H9 (cell line): ENCODE measurements around the gene PLRG1. TPM values are rescaled to one million over a fixed set of nuclear protein-coding genes. Genes with fewer than 3 reads are reported as not detected.
A peak's percentile ranks its signal among the peaks of the same experiment; 100 is the strongest.
"Not testable (repeated sequence)": the region's sequence is repeated elsewhere in the genome, so short reads cannot be mapped to it uniquely, and the experiment has no call there.

Source experiments
- DNase-seq: peaks from one replicate; pipeline ENCODE4 v3.0.0-alpha.2; 2017
- H2AFZ ChIP-seq: one replicate; pipeline ENCODE4 v1.6.1; 2013; ENCODE audit warnings: mild to moderate bottlenecking, low read length, control low read depth, moderate library complexity
- H2AK5ac ChIP-seq: 2 replicates; pipeline ENCODE4 v1.6.1; 2013; ENCODE audit warnings: low read length, control low read depth, mixed read lengths; ENCODE audit not compliant: insufficient read length
- H2BK120ac ChIP-seq: one replicate; pipeline ENCODE4 v1.6.1; 2013; ENCODE audit warnings: low read depth, mild to moderate bottlenecking, low read length, control low read depth, inconsistent platforms; ENCODE audit not compliant: poor library complexity, severe bottlenecking
- H2BK12ac ChIP-seq: 2 replicates; pipeline ENCODE4 v1.6.1; 2013; ENCODE audit warnings: low read length, control low read depth, mixed read lengths, low read depth; ENCODE audit not compliant: insufficient read length
- H2BK15ac ChIP-seq: 2 replicates; pipeline ENCODE4 v1.6.1; 2013; ENCODE audit warnings: low read depth, low read length, control low read depth
- H2BK20ac ChIP-seq: one replicate; pipeline ENCODE4 v1.6.1; 2013; ENCODE audit warnings: low read depth, mild to moderate bottlenecking, low read length, control low read depth, inconsistent platforms; ENCODE audit not compliant: poor library complexity, severe bottlenecking
- H2BK5ac ChIP-seq: 2 replicates; pipeline ENCODE4 v1.6.1; 2013; ENCODE audit warnings: low read length, control low read depth, mixed read lengths; ENCODE audit not compliant: insufficient read length
- H3K14ac ChIP-seq: 2 replicates; pipeline ENCODE4 v1.6.1; 2013; ENCODE audit warnings: low read length, control low read depth; ENCODE audit not compliant: insufficient read depth
- H3K18ac ChIP-seq: 2 replicates; pipeline ENCODE4 v1.6.1; 2013; ENCODE audit warnings: low read depth, mild to moderate bottlenecking, mixed read lengths, low read length, control low read depth; ENCODE audit not compliant: insufficient read length
- H3K23ac ChIP-seq: 2 replicates; pipeline ENCODE4 v1.6.1; 2013; ENCODE audit warnings: low read length, control low read depth, mixed read lengths, low read depth; ENCODE audit not compliant: insufficient read length
- H3K23me2 ChIP-seq: 2 replicates; pipeline ENCODE4 v1.6.1; 2013; ENCODE audit warnings: low read depth, mild to moderate bottlenecking, mixed read lengths, low read length, control low read depth; ENCODE audit not compliant: insufficient read length, poor library complexity, severe bottlenecking
- H3K27ac ChIP-seq: 2 replicates; pipeline ENCODE4 v1.5.1; 2013; ENCODE audit warnings: low read length, control low read depth, mixed read lengths, low read depth; ENCODE audit not compliant: insufficient read length
- H3K27me3 ChIP-seq: 2 replicates; pipeline ENCODE4 v1.6.1; 2013; ENCODE audit warnings: low read length, control low read depth, inconsistent platforms; ENCODE audit not compliant: insufficient read depth
- H3K4ac ChIP-seq: 2 replicates; pipeline ENCODE4 v1.6.1; 2013; ENCODE audit warnings: low read depth, mild to moderate bottlenecking, control low read depth, inconsistent platforms, low read length, moderate library complexity
- H3K4me1 ChIP-seq: 2 replicates; pipeline ENCODE4 v1.6.1; 2013; ENCODE audit warnings: low read length, control low read depth, inconsistent platforms; ENCODE audit not compliant: insufficient read depth
- H3K4me2 ChIP-seq: 2 replicates; pipeline ENCODE4 v1.6.1; 2013; ENCODE audit warnings: low read length, control low read depth, mixed read lengths; ENCODE audit not compliant: insufficient read length, insufficient read depth
- H3K56ac ChIP-seq: 2 replicates; pipeline ENCODE4 v1.6.1; 2013; ENCODE audit warnings: low read depth, mild to moderate bottlenecking, mixed read lengths, low read length, control low read depth; ENCODE audit not compliant: insufficient read length
- H3K79me1 ChIP-seq: 2 replicates; pipeline ENCODE4 v1.6.1; 2013; ENCODE audit warnings: low read depth, mild to moderate bottlenecking, moderate library complexity, low read length, control low read depth, inconsistent platforms; ENCODE audit not compliant: insufficient read depth, poor library complexity, severe bottlenecking
- H3K79me2 ChIP-seq: 2 replicates; pipeline ENCODE4 v1.6.1; 2013; ENCODE audit warnings: low read length, control low read depth, inconsistent platforms; ENCODE audit not compliant: insufficient read depth
- H3K9ac ChIP-seq: 2 replicates; pipeline ENCODE4 v1.6.1; 2013; ENCODE audit warnings: low read length, control low read depth, mixed read lengths; ENCODE audit not compliant: insufficient read length; ENCODE audit errors: extremely low read depth
- H3K9me3 ChIP-seq: one replicate; pipeline ENCODE4 v1.6.1; 2013; ENCODE audit warnings: low read depth, low read length, inconsistent platforms; ENCODE audit not compliant: control insufficient read depth
- H3T11ph ChIP-seq: one replicate; pipeline ENCODE4 v1.6.1; 2013; ENCODE audit warnings: mild to moderate bottlenecking, low read length, control low read depth, inconsistent platforms
- H4K20me1 ChIP-seq: one replicate; pipeline ENCODE4 v1.6.1; 2013; ENCODE audit not compliant: control insufficient read depth, insufficient read length, insufficient read depth
- H4K5ac ChIP-seq: 2 replicates; pipeline ENCODE4 v1.6.1; 2013; ENCODE audit warnings: low read depth, mild to moderate bottlenecking, mixed read lengths, low read length, control low read depth; ENCODE audit not compliant: insufficient read length
- H4K8ac ChIP-seq: replicated peaks from 2 replicates; pipeline ENCODE4 v1.6.1; 2013; ENCODE audit warnings: low read length, control low read depth, mixed read lengths, low read depth; ENCODE audit not compliant: insufficient read length
- H4K91ac ChIP-seq: 2 replicates; pipeline ENCODE4 v1.6.1; 2013; ENCODE audit warnings: low read depth, mild to moderate bottlenecking, moderate library complexity, mixed read lengths, low read length, control low read depth; ENCODE audit not compliant: insufficient read length
- H3K27ac Mint-ChIP-seq, 3 experiments: 2 replicates in 2 of 3; 3 replicates in 1 of 3; pipeline ENCODE4 v1.8.0; 2020 to 2021; ENCODE audit warnings: mixed read lengths in 3 of 3, mild to moderate bottlenecking in 1 of 3, moderate library complexity in 1 of 3
- H3K27me3 Mint-ChIP-seq: 2 replicates; pipeline ENCODE4 v1.8.0; 2021; ENCODE audit warnings: low read depth, mild to moderate bottlenecking, moderate library complexity, mixed read lengths
- H3K36me3 Mint-ChIP-seq, 3 experiments: 2 replicates in 2 of 3; 3 replicates in 1 of 3; pipeline ENCODE4 v1.8.0; 2020 to 2021; ENCODE audit warnings: low read depth in 3 of 3, mixed read lengths in 3 of 3; ENCODE audit not compliant: insufficient read depth in 1 of 3
- H3K4me1 Mint-ChIP-seq, 2 experiments: 2 replicates each; pipeline ENCODE4 v1.8.0; 2020; ENCODE audit warnings: mixed read lengths in 2 of 2
- H3K4me3 Mint-ChIP-seq, 2 experiments: 2 replicates in 1 of 2; 3 replicates in 1 of 2; pipeline ENCODE4 v1.8.0; 2020 to 2021; ENCODE audit warnings: mild to moderate bottlenecking in 2 of 2, mixed read lengths in 2 of 2, moderate library complexity in 1 of 2
- H3K9me3 Mint-ChIP-seq, 2 experiments: 2 replicates in 1 of 2; 3 replicates in 1 of 2; pipeline ENCODE4 v1.8.0; 2020; ENCODE audit warnings: mild to moderate bottlenecking in 2 of 2, mixed read lengths in 2 of 2, moderate library complexity in 1 of 2
- WGBS: extraction: QIAGEN DNeasy Blood & Tissue Kit; methylation state at CpG from one replicate; pipeline ENCODE4 v1.1.7; 2013; ENCODE audit warnings: missing lambda C conversion rate, low lambda C conversion rate, mixed read lengths; ENCODE audit not compliant: insufficient read length; ENCODE audit errors: extremely low coverage; 5-methylcytosine and 5-hydroxymethylcytosine counted together
- total RNA-seq: library from RNA; stranded (reverse); gene quantifications from 2 replicates; pipeline ENCODE4 v1.2.1, GENCODE V29; 2021
- TF ChIP-seq, protein P1 (sequence below): fragments of 200-600 bp; sonication (generic); conservative IDR thresholded peaks from 3 replicates; pipeline ENCODE4 v1.8.0; 2021; ENCODE audit warnings: antibody characterized with exemption, mild to moderate bottlenecking

Gene PLRG1
- total RNA-seq, 1 experiment from 2014 or later, result 113 TPM

DNA sequence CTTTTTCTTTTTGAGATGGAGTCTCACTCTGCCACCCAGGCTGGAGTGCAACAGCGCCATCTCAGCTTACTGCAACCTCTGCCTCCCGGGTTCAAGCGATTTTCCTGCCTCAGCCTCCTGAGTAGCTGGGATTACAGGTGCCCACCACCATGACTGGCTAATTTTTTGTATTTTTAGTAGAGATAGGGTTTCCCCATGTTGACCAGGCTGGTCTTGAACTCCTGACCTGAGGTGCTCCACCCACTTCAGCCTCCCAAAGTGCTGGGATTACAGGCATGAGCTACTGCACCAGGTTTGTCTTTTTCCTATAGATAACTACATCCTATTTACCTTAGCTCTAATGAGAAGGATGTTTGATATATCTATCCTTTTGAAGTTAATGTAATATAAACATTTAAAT lies 44.1 kb upstream of the PLRG1 start:
- H3K4me2 ChIP-seq, H3K27ac ChIP-seq, H4K91ac ChIP-seq, H4K5ac ChIP-seq, H2BK15ac ChIP-seq, H2BK5ac ChIP-seq, H3K27me3 ChIP-seq, H4K20me1 ChIP-seq, H3K4ac ChIP-seq, H3K79me1 ChIP-seq, H3T11ph ChIP-seq, H3K23ac ChIP-seq, H3K27ac Mint-ChIP-seq, H3K9me3 Mint-ChIP-seq, H2BK120ac ChIP-seq, H3K14ac ChIP-seq, H3K36me3 Mint-ChIP-seq, H3K4me1 ChIP-seq, H3K9ac ChIP-seq, H3K79me2 ChIP-seq, H3K4me3 Mint-ChIP-seq, H2AFZ ChIP-seq, H2BK12ac ChIP-seq, H3K4me1 Mint-ChIP-seq, H3K27me3 Mint-ChIP-seq, H3K23me2 ChIP-seq, H3K56ac ChIP-seq, H3K18ac ChIP-seq, H3K9me3 ChIP-seq, H4K8ac ChIP-seq, DNase-seq, H2BK20ac ChIP-seq, H2AK5ac ChIP-seq: not testable (repeated sequence)
- TF ChIP-seq, protein P1, sequence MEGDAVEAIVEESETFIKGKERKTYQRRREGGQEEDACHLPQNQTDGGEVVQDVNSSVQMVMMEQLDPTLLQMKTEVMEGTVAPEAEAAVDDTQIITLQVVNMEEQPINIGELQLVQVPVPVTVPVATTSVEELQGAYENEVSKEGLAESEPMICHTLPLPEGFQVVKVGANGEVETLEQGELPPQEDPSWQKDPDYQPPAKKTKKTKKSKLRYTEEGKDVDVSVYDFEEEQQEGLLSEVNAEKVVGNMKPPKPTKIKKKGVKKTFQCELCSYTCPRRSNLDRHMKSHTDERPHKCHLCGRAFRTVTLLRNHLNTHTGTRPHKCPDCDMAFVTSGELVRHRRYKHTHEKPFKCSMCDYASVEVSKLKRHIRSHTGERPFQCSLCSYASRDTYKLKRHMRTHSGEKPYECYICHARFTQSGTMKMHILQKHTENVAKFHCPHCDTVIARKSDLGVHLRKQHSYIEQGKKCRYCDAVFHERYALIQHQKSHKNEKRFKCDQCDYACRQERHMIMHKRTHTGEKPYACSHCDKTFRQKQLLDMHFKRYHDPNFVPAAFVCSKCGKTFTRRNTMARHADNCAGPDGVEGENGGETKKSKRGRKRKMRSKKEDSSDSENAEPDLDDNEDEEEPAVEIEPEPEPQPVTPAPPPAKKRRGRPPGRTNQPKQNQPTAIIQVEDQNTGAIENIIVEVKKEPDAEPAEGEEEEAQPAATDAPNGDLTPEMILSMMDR, result peak; percentile 19; the same call in 1 of the 3 replicates
- no CpG with 5 or more reads among the region's 3 CpGs for WGBS
